T-cell (primary cell): ENCODE data around the gene TMOD2. TPM values are rescaled to one million over a fixed set of nuclear protein-coding genes. Genes with fewer than 3 reads are reported as not detected.
A peak's percentile ranks its signal among the peaks of the same experiment; 100 is the strongest.

Experiments
- ATAC-seq, 4 experiments: fragments of 200-7000 bp in 3 of 4; fragments of 150-1000 bp in 1 of 4; cut with Tn5 transposase; replicated peaks in 1 of 4; 1 replicate in 3 of 4; 2 replicates in 1 of 4; pipeline ENCODE4 v1.10.0; 2021; ENCODE audit warnings: moderate library complexity in 3 of 4, mild to moderate bottlenecking in 2 of 4, moderate number of reproducible peaks in 1 of 4
- CTCF ChIA-PET, 2 donors: fragments of 300-600 bp; sonication (Branson Sonifier 250); formaldehyde crosslinking; loops; one replicate each; lab custom pipeline; 2022; ENCODE audit warnings: antibody characterized with exemption in 2 of 2; lab: Charles Lee
- POLR2A ChIA-PET, 2 donors: fragments of 300-600 bp; sonication (Branson Sonifier 250); formaldehyde crosslinking; loops; one replicate each; lab custom pipeline; 2022; ENCODE audit warnings: antibody characterized with exemption in 2 of 2; lab: Charles Lee
- DNase-seq, 35 experiments: peaks; one replicate each; pipeline versions ENCODE4 v3.0.0 to v3.0.0-alpha.2; 2013 to 2023
- H3K27ac ChIP-seq: one replicate; pipeline ENCODE4 v1.5.1; 2013; ENCODE audit warnings: low read length
- H3K27me3 ChIP-seq, 2 experiments: replicated peaks in 1 of 2; 1 replicate in 1 of 2; 2 replicates in 1 of 2; pipeline versions ENCODE4 v1.6.1 to v1.7.0; 2013; ENCODE audit warnings: low read length in 1 of 2, mixed read lengths in 1 of 2; ENCODE audit not compliant: control insufficient read depth in 2 of 2, insufficient read depth in 2 of 2; ENCODE audit errors: extremely low read depth in 1 of 2
- H3K36me3 ChIP-seq, 2 donors: 1 replicate in 1 of 2; 2 replicates in 1 of 2; pipeline versions ENCODE4 v1.6.1 to v1.7.0; 2013; ENCODE audit warnings: low read length in 1 of 2; ENCODE audit not compliant: control insufficient read depth in 2 of 2, insufficient read depth in 1 of 2; ENCODE audit errors: extremely low read depth in 1 of 2
- H3K4me1 ChIP-seq, 2 experiments: 1 replicate in 1 of 2; 2 replicates in 1 of 2; pipeline versions ENCODE4 v1.6.1 to v1.7.0; 2013; ENCODE audit warnings: low read length in 2 of 2, mixed read lengths in 1 of 2; ENCODE audit not compliant: insufficient read depth in 2 of 2, control insufficient read depth in 1 of 2; ENCODE audit errors: extremely low read depth in 1 of 2
- H3K4me3 ChIP-seq, 2 donors: 1 replicate in 1 of 2; 2 replicates in 1 of 2; pipeline versions ENCODE4 v1.5.1 to v1.7.0; 2013; ENCODE audit warnings: mild to moderate bottlenecking in 2 of 2, low read length in 1 of 2, moderate library complexity in 1 of 2; ENCODE audit not compliant: control insufficient read depth in 1 of 2; ENCODE audit errors: extremely low read depth in 1 of 2
- H3K9me3 ChIP-seq: 2 replicates; pipeline ENCODE4 v1.7.0; 2013
- H3K27ac Mint-ChIP-seq, 2 donors: one replicate each; pipeline ENCODE4 v1.8.0; 2020 to 2021; ENCODE audit warnings: mild to moderate bottlenecking in 2 of 2, mixed read lengths in 2 of 2
- H3K27me3 Mint-ChIP-seq, 2 donors: one replicate each; pipeline ENCODE4 v1.8.0; 2021 to 2022; ENCODE audit warnings: mixed read lengths in 2 of 2
- H3K36me3 Mint-ChIP-seq: one replicate; pipeline ENCODE4 v1.8.0; 2021; ENCODE audit warnings: mixed read lengths
- H3K4me1 Mint-ChIP-seq, 3 donors: one replicate each; pipeline ENCODE4 v1.8.0; 2020 to 2022; ENCODE audit warnings: mixed read lengths in 3 of 3, mild to moderate bottlenecking in 1 of 3
- H3K4me3 Mint-ChIP-seq, 3 donors: one replicate each; pipeline ENCODE4 v1.8.0; 2020 to 2022; ENCODE audit warnings: mild to moderate bottlenecking in 3 of 3, mixed read lengths in 3 of 3, moderate library complexity in 3 of 3
- H3K9me3 Mint-ChIP-seq, 3 donors: one replicate each; pipeline ENCODE4 v1.8.0; 2020 to 2022; ENCODE audit warnings: mixed read lengths in 3 of 3
- WGBS: methylation state at CpG from one replicate; pipeline ENCODE4 v1.1.5; 2013; ENCODE audit warnings: missing lambda C conversion rate; ENCODE audit not compliant: insufficient coverage; 5-methylcytosine and 5-hydroxymethylcytosine counted together
- total RNA-seq, 35 experiments: library from RNA in 6 of 35; stranded (reverse) in 6 of 35; fragments of 120-200 nt in 1 of 35; gene quantifications; one replicate each; pipeline versions ENCODE4 v1.2.1 to v1.2.4 and lab custom pipeline; 2013 to 2026

The TMOD2 gene
- total RNA-seq, 5 donors from 2014 or later (not counting 1 experiment from before 2014, with no cell fraction given) = 10.9 to 17.2 (median 16.8) TPM

GRCh38 chr15:51838270-51838669 lies 86.9 kb downstream of the TMOD2 start:
- ChIA-PET CTCF (no interaction called here), POLR2A (interaction anchor here in 1 of 2 donors (0.6 kb wide), 1 partner anchor 341 kb away, joined by 3 read pairs; no protein-coding TSS in a partner anchor)
- H3K4me3 ChIP-seq = no peak overlapping the region

DNA sequence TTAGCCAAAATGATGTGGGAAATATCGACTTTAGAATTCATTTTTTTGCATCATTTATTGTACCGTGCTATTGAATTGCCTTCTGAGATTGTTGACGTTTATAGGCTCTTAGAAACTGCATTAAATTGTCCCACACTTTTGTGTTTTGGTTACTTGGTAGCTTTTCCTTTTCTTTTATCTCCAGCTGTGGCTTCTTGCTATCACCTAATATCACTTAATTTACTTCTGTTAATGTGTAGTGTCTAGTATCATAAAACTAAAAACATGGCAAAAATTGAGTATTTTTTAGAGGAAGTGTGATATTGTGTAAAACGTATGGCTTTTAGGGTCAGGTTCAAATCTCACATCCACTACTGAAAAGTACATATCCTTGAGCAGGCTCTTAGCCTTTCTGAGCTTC lies 89.3 kb downstream of the TMOD2 start:
- ChIA-PET CTCF (interaction anchor here in 1 of 2 donors (0.6 kb wide), 1 partner anchor 190 kb away, joined by 4 read pairs; no protein-coding TSS in a partner anchor), POLR2A (no interaction called here)
- Mint-ChIP-seq H3K4me1 (peaks cover 87 to 88% (median 88%) of the 10 kb centered on the region in 3 donors), H3K36me3 (no peaks in the 10 kb centered on the region), H3K27ac (no peak overlapping the region), H3K27me3 (no peaks in the 10 kb centered on the region), H3K9me3 (no peaks in the 10 kb centered on the region), H3K4me3 (no peak overlapping the region)
- DNase-seq (no peak), ATAC-seq (no peak)
- Histone ChIP-seq H3K9me3 (no peaks in the 10 kb centered on the region), H3K4me3 (no peak overlapping the region), H3K36me3 (no peaks in the 10 kb centered on the region), H3K27me3 (no peaks in the 10 kb centered on the region), H3K27ac (no peak overlapping the region), H3K4me1 (peaks cover 39% of the 10 kb centered on the region in 2 experiments)
- no CpG with 5 or more reads among the region's 4 CpGs for WGBS

More at GRCh38 chr15:51838270-51838669, 86.9 kb downstream of the TMOD2 start:
- Histone ChIP-seq H3K9me3 (no peaks in the 10 kb centered on the region), H3K36me3 (no peaks in the 10 kb centered on the region), H3K4me1 (peaks cover 35 to 38% of the 10 kb centered on the region in 2 experiments), H3K27me3 (no peaks in the 10 kb centered on the region), H3K27ac (no peak overlapping the region)
- DNase-seq (no peak), ATAC-seq (no peak)
- H3K4me3 Mint-ChIP-seq = peak overlapping the region in 2 of 3 donors; percentile 41 to 51
- H3K36me3 Mint-ChIP-seq = peaks cover 3% of the 10 kb centered on the region
- H3K27me3 Mint-ChIP-seq = no peaks in the 10 kb centered on the region
- H3K4me1 Mint-ChIP-seq = peaks cover 90 to 99% (median 93%) of the 10 kb centered on the region in 3 donors
- H3K27ac Mint-ChIP-seq = peak overlapping the region; percentile 59 to 77
- WGBS = 100% methylated on average over 1 of the region's 2 CpGs
- no peaks in the 10 kb centered on the region for H3K9me3 Mint-ChIP-seq

GRCh38 chr15:51841406-51842040 lies 90.1 kb downstream of the TMOD2 start:
- no CpG with 5 or more reads among the region's 5 CpGs for WGBS
- Histone ChIP-seq H3K27me3 (no peaks in the 10 kb centered on the region), H3K9me3 (no peaks in the 10 kb centered on the region), H3K36me3 (no peaks in the 10 kb centered on the region), H3K4me1 (peaks cover 43% of the 10 kb centered on the region in 2 experiments), H3K4me3 (no peak overlapping the region), H3K27ac (no peak overlapping the region)
- ChIA-PET POLR2A (interaction anchor here (0.5 to 1.0 kb wide), 4 partner anchors 11 to 180 kb away, joined by 3 to 9 read pairs (median 3); no protein-coding TSS in a partner anchor), CTCF (no interaction called here)
- no peak for DNase-seq
- no peaks in the 10 kb centered on the region for H3K9me3 Mint-ChIP-seq
- H3K4me3 Mint-ChIP-seq = peak overlapping the region in 1 of 3 donors; percentile 57
- H3K4me1 Mint-ChIP-seq = peaks cover 86 to 87% (median 87%) of the 10 kb centered on the region in 3 donors
- ATAC-seq = no peak
- H3K36me3 Mint-ChIP-seq = no peaks in the 10 kb centered on the region
- no peak overlapping the region for H3K27ac Mint-ChIP-seq
- no peaks in the 10 kb centered on the region for H3K27me3 Mint-ChIP-seq

GRCh38 chr15:51842265-51842664 lies 90.9 kb downstream of the TMOD2 start:
- ChIA-PET CTCF (interaction anchor here in 1 of 2 donors (1.5 kb wide), 1 partner anchor 66 kb away, joined by 4 read pairs; no protein-coding TSS in a partner anchor), POLR2A (interaction anchor here (1.0 kb wide), 2 partner anchors 10 to 19 kb away, joined by 3 to 9 read pairs; no protein-coding TSS in a partner anchor)
- Mint-ChIP-seq H3K4me3 (peak overlapping the region in 1 of 3 donors; percentile 57), H3K27ac (peak overlapping the region in 1 of 2 donors; percentile 26), H3K36me3 (no peaks in the 10 kb centered on the region), H3K9me3 (no peaks in the 10 kb centered on the region), H3K4me1 (peaks cover 86 to 87% (median 87%) of the 10 kb centered on the region in 3 donors), H3K27me3 (no peaks in the 10 kb centered on the region)
- DNase-seq (no peak), ATAC-seq (no peak)
- H3K4me3 ChIP-seq = no peak overlapping the region
- no peaks in the 10 kb centered on the region for H3K36me3 ChIP-seq
- no peak overlapping the region for H3K27ac ChIP-seq
- H3K9me3 ChIP-seq = no peaks in the 10 kb centered on the region
- H3K27me3 ChIP-seq = no peaks in the 10 kb centered on the region
- peaks cover 44 to 48% of the 10 kb centered on the region in 2 experiments for H3K4me1 ChIP-seq
- WGBS = no CpG with 5 or more reads among the region's 3 CpGs

- no peak overlapping the region for H3K27ac ChIP-seq
- Mint-ChIP-seq H3K36me3 (no peaks in the 10 kb centered on the region), H3K4me1 (peaks cover 80 to 84% (median 82%) of the 10 kb centered on the region in 3 donors), H3K4me3 (peak overlapping the region in 1 of 3 donors; percentile 57), H3K9me3 (no peaks in the 10 kb centered on the region), H3K27ac (no peak overlapping the region), H3K27me3 (no peaks in the 10 kb centered on the region)
- 88% methylated on average over 4 of the region's 6 CpGs for WGBS
- CTCF ChIA-PET = interaction anchor here in 1 of 2 donors (0.9 to 1.5 kb wide), 2 partner anchors 45 to 66 kb away, joined by 3 to 4 read pairs; no protein-coding TSS in a partner anchor
- POLR2A ChIA-PET = interaction anchor here (0.6 to 1.0 kb wide), 5 partner anchors 9 to 1065 kb away, joined by 3 to 9 read pairs (median 3); no protein-coding TSS in a partner anchor
- no peak for ATAC-seq
- peaks cover 36 to 43% of the 10 kb centered on the region in 2 experiments for H3K4me1 ChIP-seq
- no peaks in the 10 kb centered on the region for H3K9me3 ChIP-seq
- H3K36me3 ChIP-seq = no peaks in the 10 kb centered on the region
- DNase-seq = no peak
- H3K4me3 ChIP-seq = no peak overlapping the region
- H3K27me3 ChIP-seq = no peaks in the 10 kb centered on the region
These were observed 91.7 kb downstream of the TMOD2 start for GRCh38 chr15:51842852-51843737.
